CD4-positive, alpha-beta T cell treated with Interleukin-6 for 4 hours (primary cell): Measurements from ENCODE around the gene CYP46A1.

Experiments used
- DNase-seq: peaks from one replicate; pipeline ENCODE4 v3.0.0-alpha.2; 2020; ENCODE audit warnings: mixed read lengths

Gene CYP46A1

DNA sequence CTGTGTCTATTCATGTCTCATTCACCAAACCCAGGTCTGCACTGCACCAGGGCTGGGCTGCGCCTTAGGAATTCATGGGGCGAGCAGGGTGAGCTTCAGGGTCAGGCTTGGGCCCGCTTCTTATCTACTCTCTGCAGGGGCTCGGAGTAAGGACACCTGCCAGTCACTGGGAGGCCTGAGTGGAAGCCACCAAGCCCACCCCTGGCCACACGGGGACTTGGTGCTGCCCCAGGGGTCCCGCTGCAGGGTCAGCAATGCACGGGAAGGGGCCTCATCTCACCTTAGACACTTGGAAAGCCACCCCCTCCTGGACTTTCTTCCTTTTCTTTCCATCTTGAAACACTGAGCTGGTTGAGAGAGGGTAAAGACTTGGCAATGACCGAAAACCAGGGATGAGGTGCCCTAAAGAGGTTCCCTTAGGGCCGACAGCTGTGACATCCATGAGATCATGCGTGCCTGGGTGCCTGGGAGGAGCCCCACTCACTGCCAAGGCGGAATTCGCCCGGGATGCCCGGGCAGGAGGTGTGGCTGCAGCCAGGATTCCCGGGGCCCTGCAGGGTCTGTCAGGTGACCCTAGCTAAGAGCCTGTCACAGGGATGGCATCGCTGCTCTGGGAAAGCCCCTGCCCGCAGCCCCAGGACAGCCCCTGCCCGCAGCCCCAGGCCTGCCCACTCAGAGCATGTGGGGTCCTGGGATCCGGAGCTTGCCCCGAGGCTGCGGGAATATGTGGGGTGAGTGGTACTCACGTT, 63.7 kb downstream of the CYP46A1 start:
- no peak for DNase-seq

DNA sequence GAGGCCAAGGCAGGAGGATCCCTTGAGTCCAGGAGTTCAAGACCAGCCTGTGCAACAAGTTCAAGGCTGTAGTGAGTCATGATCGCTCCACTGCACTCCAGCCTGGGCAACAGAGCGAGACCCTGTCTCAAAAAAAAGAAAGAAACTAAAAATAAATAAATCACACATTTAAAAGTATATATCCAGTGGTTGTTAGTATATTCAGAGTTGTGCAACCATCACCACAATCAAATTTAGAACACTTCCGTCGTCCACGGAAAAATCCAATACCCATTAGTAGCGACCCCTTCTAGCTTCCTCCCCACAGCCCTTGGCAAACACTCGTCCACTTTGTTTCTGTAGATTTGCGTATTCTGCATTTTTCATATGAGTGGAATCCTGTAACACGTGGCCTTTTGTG, 64.4 kb downstream of the CYP46A1 start:
- no peak for DNase-seq

DNA sequence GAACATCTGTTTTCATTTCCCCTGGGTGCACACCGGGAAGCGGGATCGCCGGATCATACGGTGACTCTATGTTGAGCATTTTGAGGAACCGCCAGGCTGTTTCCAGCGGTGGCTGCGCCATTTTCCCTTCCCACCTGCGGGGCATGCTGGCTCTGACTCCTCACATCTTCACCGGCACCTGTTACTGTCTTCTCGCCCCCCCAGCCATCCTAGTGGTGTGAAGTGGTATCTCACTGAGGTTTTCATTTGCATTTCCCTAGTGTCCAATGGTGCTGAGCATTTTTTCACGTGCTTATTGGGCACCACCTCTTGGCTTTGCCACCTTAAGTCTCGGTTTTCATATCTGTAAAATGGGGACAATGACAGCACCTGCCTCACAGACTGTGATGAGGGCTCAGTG, 65.0 kb downstream of the CYP46A1 start:
- DNase-seq, result no peak

DNA sequence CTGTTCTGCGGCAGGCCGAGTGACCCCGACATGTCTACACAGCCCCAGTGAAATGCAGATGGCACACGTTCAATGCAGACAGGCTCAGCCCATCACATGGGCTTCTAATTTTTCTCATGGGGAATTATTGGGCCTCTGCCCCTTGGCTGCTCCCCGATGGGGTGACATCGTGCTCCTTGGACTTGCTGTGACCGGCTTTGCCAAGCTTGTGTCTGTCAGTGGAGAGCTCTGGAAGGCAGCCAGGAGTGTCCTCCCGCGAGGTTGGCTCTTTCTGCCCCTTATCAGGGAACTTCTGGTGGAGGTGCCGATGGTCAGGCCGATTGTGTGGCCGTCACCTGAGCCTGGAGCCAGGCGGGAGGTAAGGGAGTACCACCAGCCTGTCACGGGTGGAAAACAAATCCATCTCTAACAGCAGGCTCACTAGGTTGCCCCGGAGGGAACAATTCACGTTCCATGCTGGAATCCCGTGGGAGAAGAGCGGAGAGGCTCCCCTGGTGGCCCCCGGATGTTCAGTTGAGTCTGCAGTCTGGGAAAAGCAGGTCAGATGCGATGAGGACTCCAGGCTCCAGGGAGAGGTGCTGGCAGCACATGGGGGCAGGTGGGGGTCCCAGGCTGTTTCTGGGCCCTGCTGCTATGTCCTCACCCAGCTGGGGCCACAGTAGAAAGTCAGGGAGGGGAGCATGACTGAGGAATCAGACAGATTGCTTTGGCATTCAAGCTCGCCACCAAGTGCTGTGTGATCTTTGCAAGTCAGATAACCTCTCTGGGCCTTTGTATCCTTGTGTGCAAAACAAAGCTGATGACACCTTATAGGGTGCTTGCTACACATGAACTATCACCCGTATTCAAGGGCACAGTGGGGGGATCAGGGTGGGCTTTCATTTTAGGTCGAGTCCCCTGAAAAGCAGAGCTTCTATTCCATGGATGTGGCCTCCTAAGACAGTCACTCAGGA, 65.9 kb downstream of the CYP46A1 start:
- no peak for DNase-seq

- DNase-seq, result no peak
Measured at GRCh38 chr14:99750746-99751450, 66.8 kb downstream of the CYP46A1 start.

- no peak for DNase-seq
Measured at GRCh38 chr14:99751539-99752485, 67.7 kb downstream of the CYP46A1 start.

GRCh38 chr14:99752486-99753121, 68.5 kb downstream of the CYP46A1 start:
- DNase-seq, result no peak

GRCh38 chr14:99753225-99754140, 69.4 kb downstream of the CYP46A1 start:
- no peak for DNase-seq

- DNase-seq, result no peak
Measured at GRCh38 chr14:99754141-99755067, 70.3 kb downstream of the CYP46A1 start.

- no peak for DNase-seq
Measured at GRCh38 chr14:99755068-99755405, 70.9 kb downstream of the CYP46A1 start.

DNA sequence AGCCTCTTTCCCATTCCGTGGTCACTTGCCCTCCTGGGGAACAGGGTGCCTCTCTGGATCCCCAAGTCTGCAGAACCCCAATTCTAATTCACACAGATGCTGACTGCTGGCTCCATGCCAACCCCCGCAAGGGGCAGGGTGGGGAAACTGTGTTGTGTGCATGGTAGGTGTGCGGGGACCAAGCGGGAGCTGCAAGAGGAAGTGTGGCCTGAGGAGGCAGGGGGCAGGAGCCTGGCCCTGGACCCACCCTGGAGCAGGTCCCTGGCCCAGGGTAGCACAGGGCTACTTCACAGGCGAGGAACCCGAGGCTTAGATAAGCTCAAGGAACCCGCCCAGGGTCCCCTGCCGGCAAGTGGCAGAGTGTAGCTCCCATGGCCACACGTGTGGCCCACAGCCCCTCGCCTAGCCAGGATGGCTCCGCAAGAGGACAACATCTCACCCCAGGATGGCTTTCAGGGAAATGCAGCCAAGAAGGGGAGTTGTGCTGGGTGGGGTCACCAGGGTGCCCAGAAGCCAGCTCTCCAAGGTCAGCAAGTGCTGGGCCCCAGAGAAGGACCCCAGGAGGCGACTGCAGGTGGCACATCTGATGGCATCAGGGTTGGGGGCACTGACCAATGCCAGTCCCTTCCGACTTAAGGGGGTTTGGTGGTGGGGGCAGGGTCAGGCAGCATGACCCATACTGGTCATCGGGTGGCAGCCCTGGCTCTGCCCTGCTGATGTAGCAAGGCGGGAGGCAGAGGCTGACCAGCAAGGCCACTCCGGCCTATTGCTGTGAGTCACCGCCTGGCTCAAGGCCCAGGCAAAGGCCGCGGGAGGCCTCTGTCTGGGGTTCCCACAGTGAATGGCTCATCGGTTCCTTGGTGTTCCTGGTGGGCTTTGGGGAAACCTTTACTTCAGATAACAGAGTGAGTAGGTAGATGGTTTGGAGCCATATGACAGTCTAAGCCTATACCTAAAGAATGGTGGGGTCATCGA, 71.8 kb downstream of the CYP46A1 start:
- no peak for DNase-seq

GRCh38 chr14:99756796-99757195, 72.7 kb downstream of the CYP46A1 start:
- DNase-seq, result no peak

DNA sequence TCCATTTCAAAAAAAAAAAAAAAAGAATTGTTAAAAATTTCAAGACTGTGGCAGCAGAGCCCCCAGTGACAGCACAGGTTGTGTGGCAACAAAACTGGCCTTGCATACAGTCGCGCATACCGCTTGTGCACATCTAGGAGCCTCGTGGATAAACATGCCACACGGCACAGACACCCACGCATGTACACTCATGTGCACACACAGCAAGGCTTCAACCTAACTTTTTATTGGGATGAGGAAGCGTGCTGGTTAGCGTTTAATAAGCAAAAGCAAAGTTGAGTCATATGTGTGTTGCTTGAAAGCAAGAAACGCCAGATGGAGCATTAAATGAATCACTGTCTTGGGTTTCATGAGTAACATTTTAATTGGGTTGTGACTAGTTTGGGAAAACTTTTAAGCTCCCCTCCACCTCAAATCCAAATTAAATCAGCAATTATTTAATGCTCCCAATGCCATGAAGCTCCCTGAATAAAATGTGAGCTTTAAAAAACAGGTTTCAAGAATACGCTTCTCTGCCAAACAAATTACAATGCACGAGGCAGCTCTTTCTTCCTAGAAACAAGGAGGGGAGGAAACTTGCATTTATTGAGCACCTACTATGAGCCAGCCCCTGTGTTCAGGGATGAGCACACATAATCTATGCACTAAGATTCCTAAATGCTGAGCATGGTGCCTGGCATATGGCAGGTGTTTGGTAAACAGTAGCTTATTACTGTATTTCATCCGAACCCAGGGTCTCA, 73.4 kb downstream of the CYP46A1 start:
- no peak for DNase-seq

DNA sequence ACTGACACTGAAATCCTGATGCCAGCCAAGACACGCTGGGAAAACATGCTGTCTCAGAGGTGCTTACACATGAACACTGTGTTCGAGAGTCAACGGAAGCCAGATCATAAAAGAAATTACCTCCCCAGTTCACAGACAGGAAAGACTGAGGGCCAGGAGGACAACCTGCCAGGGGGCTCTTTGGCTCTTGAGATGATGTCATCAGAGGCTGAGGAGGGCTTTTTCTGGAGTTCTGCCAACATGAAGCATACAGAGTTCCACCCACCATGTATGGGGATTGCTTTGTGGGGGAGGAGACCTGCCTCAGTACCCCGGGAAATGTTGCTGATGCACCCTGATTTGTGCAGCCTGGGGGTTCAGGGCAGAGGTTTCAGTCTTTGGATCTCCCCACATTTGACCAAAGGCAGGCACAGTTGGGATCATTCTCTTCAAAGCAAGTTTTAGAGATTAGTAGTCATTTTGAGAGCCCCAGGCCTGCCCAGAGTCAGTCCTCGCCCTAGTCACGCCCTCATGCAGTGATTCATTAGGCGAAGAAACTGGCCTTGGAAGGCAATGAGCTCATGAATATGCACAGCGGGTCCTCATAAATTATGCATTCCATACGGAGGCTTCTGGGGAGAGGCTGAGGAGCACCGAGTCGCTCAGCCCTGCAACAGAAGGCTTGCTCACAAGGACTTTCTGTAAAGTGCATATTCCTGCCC, 74.2 kb downstream of the CYP46A1 start:
- DNase-seq, result no peak

DNA sequence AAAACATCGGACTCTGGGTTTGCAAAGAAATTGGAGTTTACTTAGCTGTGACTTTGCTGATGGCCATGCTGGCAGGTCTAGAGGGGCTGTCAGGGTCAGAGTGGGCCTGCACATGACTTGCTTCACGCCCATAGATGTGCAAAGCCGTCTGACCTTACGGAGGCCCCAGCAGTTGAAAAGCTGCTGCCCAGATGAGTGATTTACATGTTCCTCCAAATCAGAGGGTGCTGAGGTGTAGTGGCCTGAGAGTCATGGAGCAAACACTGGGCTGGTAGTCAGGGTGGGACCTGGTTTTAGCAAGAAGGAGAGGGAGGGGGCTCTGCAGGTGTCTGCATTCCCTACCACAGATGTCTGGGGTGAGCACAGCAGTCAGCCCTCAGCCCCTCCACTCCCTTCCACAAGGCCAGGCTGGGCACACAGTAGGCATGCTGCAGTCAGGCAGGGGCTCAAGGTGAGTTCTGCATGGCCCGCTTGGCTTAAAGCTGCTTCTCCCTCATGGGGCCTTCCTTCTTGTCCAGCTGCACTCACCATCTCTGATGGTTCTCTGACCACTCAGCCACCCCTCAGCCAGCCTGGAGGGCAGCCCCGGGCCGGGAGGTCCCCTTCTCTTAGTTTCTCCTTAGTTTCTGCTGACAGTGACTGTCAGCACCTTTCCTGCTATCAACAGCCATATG, 74.9 kb downstream of the CYP46A1 start:
- no peak for DNase-seq

DNA sequence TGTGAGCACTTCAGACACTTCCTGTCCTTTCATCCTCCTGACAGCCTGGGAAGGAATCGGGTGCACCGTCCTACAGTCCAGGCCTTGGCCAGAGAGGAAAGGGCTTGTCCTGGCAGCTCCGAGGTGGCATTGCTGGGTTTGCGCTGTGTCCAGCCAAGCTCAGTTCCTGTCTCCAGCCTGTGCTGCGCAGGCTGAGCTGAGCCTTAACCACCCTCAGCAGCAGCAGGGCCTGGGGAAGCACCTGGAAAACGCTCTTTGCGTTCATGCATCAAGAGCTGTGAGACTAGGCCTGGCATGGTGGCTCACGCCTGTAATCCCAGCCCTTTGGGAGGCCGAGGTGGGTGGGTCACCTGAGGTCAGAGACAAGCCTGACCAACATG, 75.4 kb downstream of the CYP46A1 start:
- DNase-seq, result no peak
